Keratinocyte (primary cell): ENCODE results near the gene CUEDC1. TPM values are rescaled to one million over a fixed set of nuclear protein-coding genes. Genes with fewer than 3 reads are reported as not detected.
"Not testable (repeated sequence)": the region's sequence is repeated elsewhere in the genome, so short reads cannot be mapped to it uniquely, and the experiment has no call there.

Experiments used
- DNase-seq: peaks from one replicate; pipeline ENCODE4 v3.0.0-alpha.2; 2011; ENCODE audit warnings: low read depth, missing footprints, low spot score
- FAIRE-seq: peaks from 2 replicates; lab custom pipeline; 2011; peaks lifted over from hg19 to GRCh38; lab: Jason Lieb, UNC
- H2AFZ ChIP-seq: 2 replicates; pipeline ENCODE4 v1.6.0; 2012; ENCODE audit warnings: low read length, control low read depth, inconsistent platforms; ENCODE audit not compliant: control insufficient read depth
- H3K27ac ChIP-seq: 2 replicates; pipeline ENCODE4 v1.5.1; 2011; ENCODE audit warnings: low read length; ENCODE audit not compliant: control insufficient read depth, insufficient read depth
- H3K27me3 ChIP-seq: 3 replicates; pipeline ENCODE4 v1.6.0; 2011; ENCODE audit warnings: low read length; ENCODE audit not compliant: control insufficient read depth, insufficient read depth; ENCODE audit errors: extremely low read depth
- H3K36me3 ChIP-seq, 2 experiments: 2 replicates in 1 of 2; 3 replicates in 1 of 2; pipeline ENCODE4 v1.5.1; 2011; ENCODE audit warnings: low read length in 2 of 2, mild to moderate bottlenecking in 1 of 2; ENCODE audit not compliant: control insufficient read depth in 2 of 2, insufficient read depth in 2 of 2; ENCODE audit errors: extremely low read depth in 1 of 2
- H3K4me1 ChIP-seq: 3 replicates; pipeline ENCODE4 v1.5.1; 2011; ENCODE audit warnings: low read length; ENCODE audit not compliant: control insufficient read depth, insufficient read depth; ENCODE audit errors: extremely low read depth
- H3K4me2 ChIP-seq: 3 replicates; pipeline ENCODE4 v1.6.0; 2011; ENCODE audit warnings: low read depth, low read length; ENCODE audit not compliant: control insufficient read depth, insufficient read depth; ENCODE audit errors: extremely low read depth
- H3K4me3 ChIP-seq, 3 experiments: fragments of 200-600 bp in 1 of 3; sonication (generic) in 1 of 3; 2 replicates in 2 of 3; 3 replicates in 1 of 3; pipeline ENCODE4 v1.5.1; 2011 to 2016; ENCODE audit warnings: low read length in 3 of 3, mild to moderate bottlenecking in 3 of 3, control low read depth in 2 of 3, inconsistent platforms in 1 of 3, low read depth in 1 of 3, mixed read lengths in 1 of 3, mixed run types in 1 of 3, moderate library complexity in 1 of 3; ENCODE audit not compliant: control insufficient read depth in 2 of 3, insufficient read depth in 2 of 3; ENCODE audit errors: extremely low read depth in 1 of 3
- H3K79me2 ChIP-seq: 2 replicates; pipeline ENCODE4 v1.6.0; 2012; ENCODE audit warnings: low read length; ENCODE audit not compliant: control insufficient read depth, insufficient read depth
- H3K9ac ChIP-seq: 3 replicates; pipeline ENCODE4 v1.6.0; 2011; ENCODE audit warnings: low read length; ENCODE audit not compliant: control insufficient read depth, insufficient read depth; ENCODE audit errors: extremely low read depth
- H3K9me1 ChIP-seq: 3 replicates; pipeline ENCODE4 v1.6.0; 2011; ENCODE audit warnings: low read length; ENCODE audit not compliant: control insufficient read depth, insufficient read depth; ENCODE audit errors: extremely low read depth
- H3K9me3 ChIP-seq: 2 replicates; pipeline ENCODE4 v1.5.1; 2012; ENCODE audit warnings: low read depth, low read length; ENCODE audit not compliant: control insufficient read depth
- H4K20me1 ChIP-seq: 3 replicates; pipeline ENCODE4 v1.6.0; 2011; ENCODE audit warnings: low read length; ENCODE audit not compliant: control insufficient read depth, insufficient read depth; ENCODE audit errors: extremely low read depth
- EZH2 ChIP-seq: IDR thresholded peaks from one replicate; pipeline ENCODE4 v1.6.1; 2012; ENCODE audit warnings: inconsistent platforms, mild to moderate bottlenecking, low read length, moderate library complexity
- dilution Hi-C: fragments of 300-500 bp; cut with MboI; formaldehyde crosslinking; loops from one replicate; pipeline ENCODE4 v1.7.0; 2020; ENCODE audit warnings: low sequenced_read_pairs; ENCODE audit not compliant: extremely low pct_ligation_motif_present
- polyA plus RNA-seq, 5 experiments: library from polyadenylated mRNA; depleted of rRNA in 3 of 5; stranded (reverse) in 3 of 5; stranded (forward) in 1 of 5; unstranded in 1 of 5; fragments of >200 nt; gene quantifications; 1 replicate in 1 of 5; 2 replicates in 3 of 5; 3 replicates in 1 of 5; pipeline versions ENCODE4 v1.2.1 to v1.2.3, GENCODE V29; 2011 to 2012; ENCODE audit warnings: missing spikeins in 2 of 5, low read depth in 1 of 5, low replicate concordance in 1 of 5
- TF ChIP-seq, protein P1 (sequence below), 3 experiments: IDR thresholded peaks in 1 of 3; conservative IDR thresholded peaks in 1 of 3; optimal IDR thresholded peaks in 1 of 3; 2 replicates in 2 of 3; 3 replicates in 1 of 3; pipeline versions ENCODE3 to v1.5.1; 2011; ENCODE audit warnings: low read length in 3 of 3, mild to moderate bottlenecking in 3 of 3, moderate library complexity in 2 of 3, control low read depth in 1 of 3, inconsistent platforms in 1 of 3; ENCODE audit not compliant: insufficient read depth in 2 of 3; ENCODE audit errors: extremely low read depth in 1 of 3

Gene CUEDC1
- polyA plus RNA-seq, 1 donor (not counting 4 experiments of a cell fraction or from before 2014, with no cell fraction given) = 12.9 TPM

DNA sequence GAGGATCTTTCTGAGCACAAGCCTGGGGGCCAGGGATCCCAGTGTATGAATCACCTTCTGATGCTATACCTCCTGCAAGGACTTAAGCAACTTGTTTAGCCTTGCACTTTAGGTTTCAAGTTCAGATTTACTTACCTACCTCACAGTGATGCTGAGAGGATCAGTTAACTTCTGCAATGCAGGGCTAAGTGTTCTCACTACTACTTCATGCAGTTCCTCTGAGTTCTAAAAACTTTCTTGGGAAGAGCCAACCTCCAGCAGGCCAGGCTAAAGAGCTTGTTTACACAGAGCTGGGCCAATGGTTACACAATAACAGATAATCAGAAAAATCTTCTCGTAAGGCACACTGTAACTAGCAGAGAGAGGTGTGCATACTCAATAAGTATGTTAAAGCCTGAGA lies 19.8 kb upstream of the CUEDC1 start:
- H4K20me1 ChIP-seq = no peaks in the 10 kb centered on the region
- dilution Hi-C loops = no loop called here
- no peaks in the 10 kb centered on the region for H3K9me3 ChIP-seq
- H3K9ac ChIP-seq = no peak overlapping the region
- H3K27me3 ChIP-seq = no peaks in the 10 kb centered on the region
- no peaks in the 10 kb centered on the region for H3K79me2 ChIP-seq
- H2AFZ ChIP-seq = no peak overlapping the region
- DNase-seq = no peak
- TF ChIP-seq, protein P1, sequence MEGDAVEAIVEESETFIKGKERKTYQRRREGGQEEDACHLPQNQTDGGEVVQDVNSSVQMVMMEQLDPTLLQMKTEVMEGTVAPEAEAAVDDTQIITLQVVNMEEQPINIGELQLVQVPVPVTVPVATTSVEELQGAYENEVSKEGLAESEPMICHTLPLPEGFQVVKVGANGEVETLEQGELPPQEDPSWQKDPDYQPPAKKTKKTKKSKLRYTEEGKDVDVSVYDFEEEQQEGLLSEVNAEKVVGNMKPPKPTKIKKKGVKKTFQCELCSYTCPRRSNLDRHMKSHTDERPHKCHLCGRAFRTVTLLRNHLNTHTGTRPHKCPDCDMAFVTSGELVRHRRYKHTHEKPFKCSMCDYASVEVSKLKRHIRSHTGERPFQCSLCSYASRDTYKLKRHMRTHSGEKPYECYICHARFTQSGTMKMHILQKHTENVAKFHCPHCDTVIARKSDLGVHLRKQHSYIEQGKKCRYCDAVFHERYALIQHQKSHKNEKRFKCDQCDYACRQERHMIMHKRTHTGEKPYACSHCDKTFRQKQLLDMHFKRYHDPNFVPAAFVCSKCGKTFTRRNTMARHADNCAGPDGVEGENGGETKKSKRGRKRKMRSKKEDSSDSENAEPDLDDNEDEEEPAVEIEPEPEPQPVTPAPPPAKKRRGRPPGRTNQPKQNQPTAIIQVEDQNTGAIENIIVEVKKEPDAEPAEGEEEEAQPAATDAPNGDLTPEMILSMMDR (optimal IDR thresholded peaks at IDR 0.05 in 1 of 3, IDR thresholded peaks at IDR 0.05 in 1 of 3, conservative IDR thresholded peaks at IDR 0.05 in 1 of 3; ENCODE audit: extremely low read depth in 1 of 3, insufficient read depth in 2 of 3, low read length in 3 of 3) = no peak
- no peak for TF ChIP-seq EZH2
- peaks cover 2% of the 10 kb centered on the region for H3K4me1 ChIP-seq
- no peaks in the 10 kb centered on the region for H3K9me1 ChIP-seq
- H3K27ac ChIP-seq = no peak overlapping the region
- H3K4me2 ChIP-seq = no peak overlapping the region
- no peak overlapping the region for H3K4me3 ChIP-seq
- FAIRE-seq = peak; percentile 13
- peaks cover 19 to 35% of the 10 kb centered on the region in 2 experiments for H3K36me3 ChIP-seq

DNA sequence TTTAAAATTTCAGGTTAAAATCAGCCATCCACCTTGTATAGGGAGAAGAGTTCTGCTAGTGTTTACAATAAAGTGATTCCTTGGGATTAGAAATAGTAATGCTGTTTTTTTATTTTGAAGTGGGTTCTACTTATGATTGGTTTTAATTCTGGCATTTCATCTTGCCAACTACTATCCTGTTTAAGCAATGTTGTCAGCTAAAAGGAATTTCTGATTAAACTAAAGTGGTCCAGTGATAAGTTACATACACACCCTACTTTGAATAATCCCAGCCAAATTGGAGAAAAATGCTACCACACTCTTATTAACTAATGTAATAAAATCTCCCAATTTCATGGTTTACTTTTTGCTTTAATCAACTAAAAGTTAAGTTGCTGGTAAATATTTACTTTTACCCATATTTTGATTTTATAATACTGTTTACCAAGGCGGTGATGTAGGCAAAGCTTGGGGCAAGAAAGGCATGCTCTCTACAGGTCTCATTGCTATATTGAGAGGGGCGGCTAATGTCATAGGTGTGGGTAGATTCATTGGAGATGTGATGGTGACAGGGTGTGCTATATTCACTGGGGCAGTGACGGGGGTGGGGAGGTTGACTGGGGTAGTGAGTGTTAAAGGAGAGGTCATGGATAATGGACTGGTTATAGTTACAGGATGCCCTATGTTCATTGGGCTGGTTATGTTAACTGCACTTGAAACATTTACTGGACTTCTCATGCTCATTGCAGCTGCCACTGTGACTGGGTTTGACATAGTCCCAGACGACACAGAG lies 19.0 kb upstream of the CUEDC1 start:
- not testable (repeated sequence) for H3K4me1 ChIP-seq

More for the DNA sequence above, 19.0 kb upstream of the CUEDC1 start:
- DNase-seq, H3K4me2 ChIP-seq, H3K27ac ChIP-seq, H3K9me3 ChIP-seq, dilution Hi-C loops, H3K27me3 ChIP-seq, H2AFZ ChIP-seq, H3K9me1 ChIP-seq, FAIRE-seq, H3K9ac ChIP-seq, H3K79me2 ChIP-seq, H4K20me1 ChIP-seq, H3K4me3 ChIP-seq: not testable (repeated sequence)
- peaks cover 16 to 35% of the 10 kb centered on the region in 2 experiments for H3K36me3 ChIP-seq
